Tibial nerve (tissue), 4 donors: ENCODE results near the gene DMD. TPM values are rescaled to one million over a fixed set of nuclear protein-coding genes. Genes with fewer than 3 reads are reported as not detected.
A peak's percentile ranks its signal among the peaks of the same experiment; 100 is the strongest.
"Not testable (repeated sequence)": the region's sequence is repeated elsewhere in the genome, so short reads cannot be mapped to it uniquely, and the experiment has no call there.

Source experiments
- DNase-seq, 2 donors: peaks; one replicate each; pipeline ENCODE4 v3.0.0-alpha.2; 2019; ENCODE audit warnings: low spot score in 2 of 2
- H3K27ac ChIP-seq, 4 donors: fragments of 200-600 bp; sonication (generic) in 3 of 4; one replicate each; pipeline ENCODE4 v1.5.1; 2017 to 2019; ENCODE audit warnings: mild to moderate bottlenecking in 1 of 4
- H3K27me3 ChIP-seq, 2 donors: fragments of 200-600 bp; sonication (generic) in 1 of 2; one replicate each; pipeline versions ENCODE4 v1.5.1 to v1.6.0; 2017 to 2019
- H3K36me3 ChIP-seq, 3 donors: fragments of 200-600 bp; sonication (generic); one replicate each; pipeline ENCODE4 v1.5.1; 2018 to 2019
- H3K4me1 ChIP-seq, 4 donors: fragments of 200-600 bp; sonication (generic) in 3 of 4; one replicate each; pipeline ENCODE4 v1.5.1; 2017 to 2019
- H3K4me3 ChIP-seq, 4 donors: fragments of 200-600 bp; sonication (generic) in 3 of 4; one replicate each; pipeline ENCODE4 v1.5.1; 2017 to 2019; ENCODE audit warnings: mild to moderate bottlenecking in 1 of 4, moderate library complexity in 1 of 4
- H3K9me3 ChIP-seq, 4 donors: fragments of 200-600 bp; sonication (generic) in 3 of 4; one replicate each; pipeline ENCODE4 v1.5.1; 2017 to 2019
- EP300 ChIP-seq, 2 donors: sonication (generic); formaldehyde crosslinking; IDR thresholded peaks; one replicate each; pipeline ENCODE4 v1.6.1; 2017; ENCODE audit warnings: antibody characterized with exemption in 2 of 2, mild to moderate bottlenecking in 1 of 2
- POLR2A ChIP-seq, 2 donors: fragments of 450-650 bp; IDR thresholded peaks; one replicate each; pipeline ENCODE4 v1.6.1; 2017; ENCODE audit warnings: antibody characterized with exemption in 2 of 2, mild to moderate bottlenecking in 2 of 2, moderate library complexity in 2 of 2
- WGBS, 2 donors: methylation state at CpG; one replicate each; pipeline ENCODE4 v1.1.5; 2018; 5-methylcytosine and 5-hydroxymethylcytosine counted together
- total RNA-seq, 4 donors: library from RNA; depleted of rRNA; stranded (reverse); fragments of >200 nt; gene quantifications; one replicate each; pipeline ENCODE4 v1.1.0, GENCODE V29; 2016
- TF ChIP-seq, protein P1 (sequence below), 5 experiments: fragments of 200-600 bp in 3 of 5; fragments of 450-650 bp in 2 of 5; sonication (generic) in 3 of 5; IDR thresholded peaks; one replicate each; pipeline ENCODE4 v1.5.1; 2016 to 2019; ENCODE audit warnings: antibody characterized with exemption in 5 of 5, mild to moderate bottlenecking in 3 of 5, moderate library complexity in 2 of 5

The DMD gene
- total RNA-seq, 4 donors from 2014 or later, result 156 to 345 (median 245) TPM

DNA sequence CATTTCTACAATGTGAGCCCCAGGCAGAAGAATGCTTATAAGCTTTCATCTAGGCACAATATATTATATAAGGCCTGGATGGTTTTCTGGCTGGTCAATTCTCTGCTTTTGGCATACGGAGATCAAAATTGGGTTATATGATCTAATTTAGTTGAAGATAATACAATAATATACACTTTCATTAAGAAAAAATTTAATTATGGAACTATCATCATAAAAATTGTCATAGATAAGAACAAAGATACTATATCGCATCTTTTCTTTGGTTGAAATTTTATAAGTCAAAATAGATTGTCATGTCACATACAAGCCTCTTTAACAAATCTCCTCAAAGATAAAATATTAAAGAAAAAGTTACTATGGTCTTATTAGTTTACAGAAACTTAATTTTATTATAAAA is 17.1 kb downstream of the DMD start:
- H3K27me3 ChIP-seq, result no peaks in the 10 kb centered on the region
- H3K36me3 ChIP-seq, result no peaks in the 10 kb centered on the region
- no peak for TF ChIP-seq POLR2A (IDR thresholded peaks at IDR 0.05)
- TF ChIP-seq, protein P1, sequence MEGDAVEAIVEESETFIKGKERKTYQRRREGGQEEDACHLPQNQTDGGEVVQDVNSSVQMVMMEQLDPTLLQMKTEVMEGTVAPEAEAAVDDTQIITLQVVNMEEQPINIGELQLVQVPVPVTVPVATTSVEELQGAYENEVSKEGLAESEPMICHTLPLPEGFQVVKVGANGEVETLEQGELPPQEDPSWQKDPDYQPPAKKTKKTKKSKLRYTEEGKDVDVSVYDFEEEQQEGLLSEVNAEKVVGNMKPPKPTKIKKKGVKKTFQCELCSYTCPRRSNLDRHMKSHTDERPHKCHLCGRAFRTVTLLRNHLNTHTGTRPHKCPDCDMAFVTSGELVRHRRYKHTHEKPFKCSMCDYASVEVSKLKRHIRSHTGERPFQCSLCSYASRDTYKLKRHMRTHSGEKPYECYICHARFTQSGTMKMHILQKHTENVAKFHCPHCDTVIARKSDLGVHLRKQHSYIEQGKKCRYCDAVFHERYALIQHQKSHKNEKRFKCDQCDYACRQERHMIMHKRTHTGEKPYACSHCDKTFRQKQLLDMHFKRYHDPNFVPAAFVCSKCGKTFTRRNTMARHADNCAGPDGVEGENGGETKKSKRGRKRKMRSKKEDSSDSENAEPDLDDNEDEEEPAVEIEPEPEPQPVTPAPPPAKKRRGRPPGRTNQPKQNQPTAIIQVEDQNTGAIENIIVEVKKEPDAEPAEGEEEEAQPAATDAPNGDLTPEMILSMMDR (IDR thresholded peaks at IDR 0.05), result no peak
- TF ChIP-seq EP300 (IDR thresholded peaks at IDR 0.05), result no peak
- H3K27ac ChIP-seq, result peak overlapping the region in 1 of 4 donors; percentile 14
- no peaks in the 10 kb centered on the region for H3K9me3 ChIP-seq
- DNase-seq, result no peak
- no peak overlapping the region for H3K4me3 ChIP-seq
- 92% methylated on average over 2 of the region's 2 CpGs for WGBS, 2 donors
- no peaks in the 10 kb centered on the region for H3K4me1 ChIP-seq

DNA sequence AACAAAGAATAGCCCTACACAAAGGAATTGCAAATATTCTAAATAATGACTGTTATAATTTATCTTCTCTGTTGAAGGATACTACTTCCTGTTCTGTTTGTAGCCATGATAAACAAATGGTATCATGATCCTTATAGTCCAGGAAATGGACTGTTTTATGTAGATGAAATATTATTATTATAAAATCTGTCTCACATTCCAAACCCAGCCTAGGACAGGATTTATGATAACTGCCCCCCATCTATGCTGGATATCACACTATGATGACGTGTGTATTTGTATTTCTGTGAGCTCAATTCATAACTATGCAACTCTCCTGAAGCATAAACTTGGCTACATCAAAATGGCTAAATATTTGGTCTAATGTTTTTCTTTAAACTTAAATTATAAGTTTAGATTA is 21.3 kb downstream of the DMD start:
- no peak for DNase-seq
- 34 to 57% methylated on average over 1 of the region's 1 CpG for WGBS, 2 donors
- Histone ChIP-seq H3K36me3 (no peaks in the 10 kb centered on the region), H3K9me3 (no peaks in the 10 kb centered on the region), H3K4me3 (no peak overlapping the region), H3K27ac (no peak overlapping the region), H3K4me1 (no peaks in the 10 kb centered on the region), H3K27me3 (no peaks in the 10 kb centered on the region)
- TF ChIP-seq EP300 (IDR thresholded peaks at IDR 0.05), result no peak
- TF ChIP-seq, protein P1 (IDR thresholded peaks at IDR 0.05), result no peak
- TF ChIP-seq POLR2A (IDR thresholded peaks at IDR 0.05), result no peak

DNA sequence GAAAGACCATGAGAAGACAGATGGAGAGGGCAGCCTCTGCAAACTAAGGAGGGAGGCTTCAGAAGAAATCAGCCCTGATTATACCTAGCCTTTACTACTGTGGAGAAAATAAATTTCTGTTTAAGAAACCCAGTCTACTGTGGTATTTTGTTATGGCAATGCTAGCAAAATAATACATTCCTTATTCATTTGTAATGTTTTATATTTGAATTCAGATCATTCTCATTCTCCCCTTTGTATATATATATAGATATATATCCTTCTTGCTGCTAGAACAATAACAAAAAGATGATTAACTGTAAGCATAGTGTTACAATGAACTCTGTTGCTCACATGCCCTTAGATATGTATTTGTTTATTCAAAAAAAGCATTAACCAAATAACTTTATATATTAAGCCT is 22.5 kb downstream of the DMD start:
- Histone ChIP-seq H3K27me3 (no peaks in the 10 kb centered on the region), H3K4me1 (no peaks in the 10 kb centered on the region), H3K9me3 (no peaks in the 10 kb centered on the region), H3K4me3 (no peak overlapping the region), H3K27ac (no peak overlapping the region), H3K36me3 (no peaks in the 10 kb centered on the region)
- TF ChIP-seq EP300 (IDR thresholded peaks at IDR 0.05) (no peak), POLR2A (IDR thresholded peaks at IDR 0.05) (no peak)
- TF ChIP-seq, protein P1 (IDR thresholded peaks at IDR 0.05), result no peak
- no peak for DNase-seq

DNA sequence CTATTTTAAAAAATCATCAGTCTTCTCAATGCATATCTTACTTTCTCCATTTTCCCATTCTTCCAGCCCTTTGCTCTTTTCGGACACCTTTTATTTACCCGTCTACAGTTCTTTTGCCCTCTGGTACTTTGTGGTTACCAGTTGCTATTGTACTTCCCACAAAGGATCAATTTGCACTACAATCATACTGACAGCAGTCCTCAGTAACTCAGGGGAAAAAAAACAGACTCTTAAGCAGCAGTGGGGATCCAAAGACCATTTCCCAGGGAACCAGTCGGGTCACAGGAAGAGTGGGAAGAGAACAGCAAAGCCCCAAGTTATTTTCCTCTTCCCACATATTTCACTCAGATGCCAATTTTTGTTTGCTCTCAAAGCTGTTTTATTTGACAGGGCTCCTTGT is 23.1 kb downstream of the DMD start:
- H3K4me1 ChIP-seq, result no peaks in the 10 kb centered on the region
- H3K9me3 ChIP-seq, result no peaks in the 10 kb centered on the region
- TF ChIP-seq POLR2A (IDR thresholded peaks at IDR 0.05) (no peak), EP300 (IDR thresholded peaks at IDR 0.05) (no peak)
- TF ChIP-seq, protein P1 (IDR thresholded peaks at IDR 0.05), result no peak
- H3K36me3 ChIP-seq, result no peaks in the 10 kb centered on the region
- no peaks in the 10 kb centered on the region for H3K27me3 ChIP-seq
- no peak for DNase-seq
- peak overlapping the region in 1 of 4 donors; percentile 1 for H3K27ac ChIP-seq
- no peak overlapping the region for H3K4me3 ChIP-seq
- 24 to 33% methylated on average over 3 of the region's 3 CpGs for WGBS, 2 donors

DNA sequence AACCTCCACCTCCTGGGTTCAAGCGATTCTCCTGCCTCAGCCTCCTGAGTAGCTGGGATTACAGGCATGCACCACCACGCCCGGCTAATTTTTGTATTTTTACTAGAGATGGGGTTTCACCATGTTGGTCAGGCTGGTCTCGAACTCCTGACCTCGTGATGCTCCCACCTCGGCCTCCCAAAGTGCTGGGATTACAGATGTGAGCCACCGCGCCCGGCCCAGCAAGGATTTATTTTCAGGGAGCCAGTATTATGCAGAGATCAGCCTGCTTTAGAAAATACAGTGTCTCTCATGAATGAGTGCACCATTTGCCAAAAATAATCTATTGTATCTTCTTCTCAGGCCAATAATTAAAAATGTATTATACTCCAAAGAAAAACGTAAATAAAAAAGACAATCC is 26.5 kb downstream of the DMD start:
- H3K27me3 ChIP-seq, H3K27ac ChIP-seq, H3K4me1 ChIP-seq, H3K36me3 ChIP-seq, H3K9me3 ChIP-seq, H3K4me3 ChIP-seq, DNase-seq: not testable (repeated sequence)
- 77 to 93% methylated on average over 10 of the region's 10 CpGs for WGBS, 2 donors

DNA sequence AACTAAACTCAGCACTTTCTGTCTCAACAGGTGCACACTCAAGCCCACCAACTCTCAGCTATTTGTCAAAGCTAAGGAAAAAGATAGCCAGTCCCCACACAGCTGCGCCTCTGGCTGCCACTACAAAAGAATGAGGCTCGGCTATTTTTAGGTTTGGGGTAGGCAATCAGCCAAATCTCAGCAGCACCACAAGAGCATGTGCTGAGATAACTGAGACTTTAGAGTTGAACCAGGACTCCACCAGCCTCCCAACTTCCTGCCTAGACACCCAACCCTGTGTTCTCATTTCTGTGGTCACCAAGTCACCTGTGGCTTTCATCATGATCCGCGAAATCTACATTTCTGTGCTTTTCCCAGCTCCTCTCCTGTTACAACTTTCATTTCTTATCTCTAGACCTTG is 28.0 kb downstream of the DMD start:
- H3K27me3 ChIP-seq, result no peaks in the 10 kb centered on the region
- H3K4me3 ChIP-seq, result no peak overlapping the region
- no peak for TF ChIP-seq EP300 (IDR thresholded peaks at IDR 0.05)
- TF ChIP-seq POLR2A (IDR thresholded peaks at IDR 0.05), result no peak
- TF ChIP-seq, protein P1 (IDR thresholded peaks at IDR 0.05), result no peak
- no peaks in the 10 kb centered on the region for H3K36me3 ChIP-seq
- DNase-seq, result peak in 1 of 2 donors; percentile 9
- 20 to 38% methylated on average over 4 of the region's 4 CpGs for WGBS, 2 donors
- H3K27ac ChIP-seq, result no peak overlapping the region
- no peaks in the 10 kb centered on the region for H3K4me1 ChIP-seq
- H3K9me3 ChIP-seq, result no peaks in the 10 kb centered on the region
